Measurements from ENCODE around the gene ZSWIM8. TPM values are rescaled to one million over a fixed set of nuclear protein-coding genes. Genes with fewer than 3 reads are reported as not detected.

ZSWIM8 gene
- total RNA-seq, 8 experiments from 2014 or later = 48.2 to 140 (median 81.5) TPM

- WGBS, 10 experiments = 60 to 94% (median 80%) methylated on average over 1 to 3 of the region's 3 CpGs; no CpG with 5 or more reads in 5 of the 10 experiments
- ATAC-seq (replicated peaks in 6 of 8) = no peak
- Histone ChIP-seq H3K4me1 (replicated peaks in 1 of 2) (peaks cover 5 to 8% of the 10 kb centered on the region in 2 donors), H3K4me3 (no peak overlapping the region), H3K27ac (no peak overlapping the region)
- in situ Hi-C loops (cut with MboI; ENCODE audit: low pct_unique_long_range_greater_than_20kb in 2 of 9, low sequenced_read_pairs in 9 of 9, unreplicated experiment in 9 of 9) = no loop called here
Measured at GRCh38 chr10:73838008-73838567, 52.7 kb downstream of the ZSWIM8 start.

- H3K4me3 ChIP-seq = no peak overlapping the region
- in situ Hi-C loops (cut with MboI; ENCODE audit: low pct_unique_long_range_greater_than_20kb in 2 of 9, low sequenced_read_pairs in 9 of 9, unreplicated experiment in 9 of 9) = no loop called here
- WGBS, 10 experiments = 57 to 100% (median 90%) methylated on average over 1 to 6 of the region's 8 CpGs; no CpG with 5 or more reads in 5 of the 10 experiments
- ATAC-seq (replicated peaks in 6 of 8) = peak in 2 of 8 experiments; percentile 61 to 87
- H3K27ac ChIP-seq = no peak overlapping the region
- peaks cover 5 to 8% of the 10 kb centered on the region in 2 donors for H3K4me1 ChIP-seq (replicated peaks in 1 of 2)
Measured at GRCh38 chr10:73838827-73839226, 53.4 kb downstream of the ZSWIM8 start.

- peak in 2 of 8 experiments; percentile 13 to 21 for ATAC-seq (replicated peaks in 6 of 8)
- WGBS, 10 experiments = 80 to 100% (median 96%) methylated on average over 1 to 3 of the region's 40 CpGs; no CpG with 5 or more reads in 6 of the 10 experiments
- no peak overlapping the region for H3K27ac ChIP-seq
- in situ Hi-C loops (cut with MboI; ENCODE audit: low pct_unique_long_range_greater_than_20kb in 2 of 9, low sequenced_read_pairs in 9 of 9, unreplicated experiment in 9 of 9) = no loop called here
- H3K4me3 ChIP-seq = no peak overlapping the region
- peaks cover 5 to 8% of the 10 kb centered on the region in 2 donors for H3K4me1 ChIP-seq (replicated peaks in 1 of 2)
Measured at GRCh38 chr10:73839276-73839966, 54.0 kb downstream of the ZSWIM8 start.

- H3K27ac ChIP-seq = no peak overlapping the region
- in situ Hi-C loops (cut with MboI; ENCODE audit: low pct_unique_long_range_greater_than_20kb in 2 of 9, low sequenced_read_pairs in 9 of 9, unreplicated experiment in 9 of 9) = no loop called here
- peaks cover 5 to 8% of the 10 kb centered on the region in 2 donors for H3K4me1 ChIP-seq (replicated peaks in 1 of 2)
- 87 to 100% (median 100%) methylated on average over 1 to 3 of the region's 4 CpGs; no CpG with 5 or more reads in 4 of the 10 experiments for WGBS, 10 experiments
- no peak overlapping the region for H3K4me3 ChIP-seq
- no peak for ATAC-seq (replicated peaks in 6 of 8)
Measured at GRCh38 chr10:73840056-73840402, 54.6 kb downstream of the ZSWIM8 start.

- Histone ChIP-seq H3K4me1 (replicated peaks in 1 of 2) (peaks cover 5 to 8% of the 10 kb centered on the region in 2 donors), H3K27ac (no peak overlapping the region), H3K4me3 (no peak overlapping the region)
- in situ Hi-C loops (cut with MboI; ENCODE audit: low pct_unique_long_range_greater_than_20kb in 2 of 9, low sequenced_read_pairs in 9 of 9, unreplicated experiment in 9 of 9) = no loop called here
- peak in 1 of 8 experiments; percentile 26 for ATAC-seq (replicated peaks in 6 of 8)
- WGBS, 10 experiments = 60 to 100% (median 88%) methylated on average over 1 to 10 of the region's 13 CpGs; no CpG with 5 or more reads in 1 of the 10 experiments
Measured at GRCh38 chr10:73840403-73841060, 55.1 kb downstream of the ZSWIM8 start.

- ATAC-seq (replicated peaks in 6 of 8) = peak in 4 of 8 experiments; percentile 21 to 27 (median 26)
- Histone ChIP-seq H3K4me3 (no peak overlapping the region), H3K27ac (no peak overlapping the region), H3K4me1 (replicated peaks in 1 of 2) (peaks cover 5 to 8% of the 10 kb centered on the region in 2 donors)
- WGBS, 10 experiments = 52 to 100% (median 80%) methylated on average over 1 to 3 of the region's 9 CpGs; no CpG with 5 or more reads in 5 of the 10 experiments
- in situ Hi-C loops (cut with MboI; ENCODE audit: low pct_unique_long_range_greater_than_20kb in 2 of 9, low sequenced_read_pairs in 9 of 9, unreplicated experiment in 9 of 9) = no loop called here
Measured at GRCh38 chr10:73841061-73841421, 55.6 kb downstream of the ZSWIM8 start.

GRCh38 chr10:73841526-73842285, 56.3 kb downstream of the ZSWIM8 start:
- peaks cover 5 to 8% of the 10 kb centered on the region in 2 donors for H3K4me1 ChIP-seq (replicated peaks in 1 of 2)
- H3K4me3 ChIP-seq = no peak overlapping the region
- in situ Hi-C loops (cut with MboI; ENCODE audit: low pct_unique_long_range_greater_than_20kb in 2 of 9, low sequenced_read_pairs in 9 of 9, unreplicated experiment in 9 of 9) = no loop called here
- H3K27ac ChIP-seq = no peak overlapping the region
- peak in 1 of 8 experiments; percentile 13 for ATAC-seq (replicated peaks in 6 of 8)
- 0 to 67% (median 40%) methylated on average over 1 to 3 of the region's 9 CpGs; no CpG with 5 or more reads in 2 of the 10 experiments for WGBS, 10 experiments

- WGBS, 10 experiments = 85 to 100% (median 91%) methylated on average over 2 to 7 of the region's 11 CpGs; no CpG with 5 or more reads in 4 of the 10 experiments
- in situ Hi-C loops (cut with MboI; ENCODE audit: low pct_unique_long_range_greater_than_20kb in 2 of 9, low sequenced_read_pairs in 9 of 9, unreplicated experiment in 9 of 9) = no loop called here
- no peak overlapping the region for H3K27ac ChIP-seq
- peaks cover 5 to 8% of the 10 kb centered on the region in 2 donors for H3K4me1 ChIP-seq (replicated peaks in 1 of 2)
- ATAC-seq (replicated peaks in 6 of 8) = no peak
- no peak overlapping the region for H3K4me3 ChIP-seq
Measured at GRCh38 chr10:73842349-73842748, 56.9 kb downstream of the ZSWIM8 start.

- Histone ChIP-seq H3K4me3 (no peak overlapping the region), H3K27ac (no peak overlapping the region), H3K4me1 (replicated peaks in 1 of 2) (peaks cover 5 to 8% of the 10 kb centered on the region in 2 donors)
- in situ Hi-C loops (cut with MboI; ENCODE audit: low pct_unique_long_range_greater_than_20kb in 2 of 9, low sequenced_read_pairs in 9 of 9, unreplicated experiment in 9 of 9) = no loop called here
- no peak for ATAC-seq (replicated peaks in 6 of 8)
- 60 to 100% (median 90%) methylated on average over 1 to 5 of the region's 5 CpGs; no CpG with 5 or more reads in 2 of the 10 experiments for WGBS, 10 experiments
Measured at GRCh38 chr10:73843261-73843660, 57.9 kb downstream of the ZSWIM8 start.

GRCh38 chr10:73847031-73847430, 61.6 kb downstream of the ZSWIM8 start:
- H3K27ac ChIP-seq = no peak overlapping the region
- H3K4me1 ChIP-seq (replicated peaks in 1 of 2) = no peaks in the 10 kb centered on the region
- no peak overlapping the region for H3K4me3 ChIP-seq
- 94 to 100% (median 97%) methylated on average over 1 to 5 of the region's 7 CpGs; no CpG with 5 or more reads in 7 of the 10 experiments for WGBS, 10 experiments
- ATAC-seq (replicated peaks in 6 of 8) = no peak
- in situ Hi-C loops (cut with MboI; ENCODE audit: low pct_unique_long_range_greater_than_20kb in 2 of 9, low sequenced_read_pairs in 9 of 9, unreplicated experiment in 9 of 9) = no loop called here

- no peaks in the 10 kb centered on the region for H3K4me1 ChIP-seq (replicated peaks in 1 of 2)
- H3K27ac ChIP-seq = no peak overlapping the region
- ATAC-seq (replicated peaks in 6 of 8) = peak; percentile 86 to 100 (median 92)
- 0 to 68% (median 57%) methylated on average over 1 to 14 of the region's 17 CpGs; no CpG with 5 or more reads in 2 of the 10 experiments for WGBS, 10 experiments
- in situ Hi-C loops (cut with MboI; ENCODE audit: low pct_unique_long_range_greater_than_20kb in 2 of 9, low sequenced_read_pairs in 9 of 9, unreplicated experiment in 9 of 9) = no loop called here
- no peak overlapping the region for H3K4me3 ChIP-seq
Measured at GRCh38 chr10:73848821-73849489, 63.5 kb downstream of the ZSWIM8 start.

GRCh38 chr10:73850211-73850610, 64.8 kb downstream of the ZSWIM8 start:
- Histone ChIP-seq H3K4me3 (no peak overlapping the region), H3K27ac (no peak overlapping the region), H3K4me1 (replicated peaks in 1 of 2) (no peaks in the 10 kb centered on the region)
- in situ Hi-C loops (cut with MboI; ENCODE audit: low pct_unique_long_range_greater_than_20kb in 2 of 9, low sequenced_read_pairs in 9 of 9, unreplicated experiment in 9 of 9) = no loop called here
- ATAC-seq (replicated peaks in 6 of 8) = no peak
- WGBS, 10 experiments = 53 to 100% (median 90%) methylated on average over 1 to 4 of the region's 8 CpGs; no CpG with 5 or more reads in 3 of the 10 experiments

All from motor neuron (in vitro differentiated cells).